Prostate gland (tissue), 2 donors: Measurements from ENCODE around the gene CSRP1.

Experiments used
- CTCF ChIP-seq, 4 experiments: fragments of 200-600 bp in 2 of 4; fragments of 450-650 bp in 2 of 4; sonication (generic) in 2 of 4; IDR thresholded peaks; 1 replicate in 3 of 4; 2 replicates in 1 of 4; pipeline ENCODE4 v1.5.1; 2016 to 2019; ENCODE audit warnings: antibody characterized with exemption in 4 of 4, mild to moderate bottlenecking in 2 of 4, moderate library complexity in 2 of 4
- POLR2A ChIP-seq: fragments of 450-650 bp; IDR thresholded peaks from one replicate; pipeline ENCODE4 v1.6.1; 2016; ENCODE audit warnings: antibody characterized with exemption, mild to moderate bottlenecking

- TF ChIP-seq CTCF (IDR thresholded peaks at IDR 0.05) (no peak), POLR2A (no peak)
Observed at GRCh38 chr1:201475130-201475529, 31.8 kb downstream of the CSRP1 start.
